GM18508 (cell line): ENCODE measurements around the gene TAS2R10.
"Not testable (repeated sequence)": the region's sequence is repeated elsewhere in the genome, so short reads cannot be mapped to it uniquely, and the experiment has no call there.

Experiments used
- ATAC-seq: cut with Tn5 transposase; IDR thresholded peaks from one replicate; pipeline ENCODE4 v1.9.1; 2021; ENCODE audit warnings: moderate number of reproducible peaks; ENCODE audit not compliant: insufficient read depth, unreplicated experiment

TAS2R10 gene

GRCh38 chr12:10826258-10826657, at the start of gene TAS2R10:
TAS2R10 (minus strand) TSS chr12:10826358; CDS start chr12:10826269, 89 bp downstream.
- no peak for ATAC-seq

- ATAC-seq: no peak
These were observed 47.2 kb upstream of the TAS2R10 start for GRCh38 chr12:10873378-10873777.

GRCh38 chr12:10867381-10867780, 41.2 kb upstream of the TAS2R10 start:
- ATAC-seq: no peak

GRCh38 chr12:10863512-10864218, 37.5 kb upstream of the TAS2R10 start:
- ATAC-seq: no peak

- no peak for ATAC-seq
These were observed 35.2 kb upstream of the TAS2R10 start for GRCh38 chr12:10861366-10861765.

GRCh38 chr12:10855807-10856206, 29.6 kb upstream of the TAS2R10 start:
- ATAC-seq: no peak

- no peak for ATAC-seq
These were observed 27.6 kb upstream of the TAS2R10 start for GRCh38 chr12:10853776-10854175.

GRCh38 chr12:10851243-10851858, 25.2 kb upstream of the TAS2R10 start:
- ATAC-seq: no peak

- no peak for ATAC-seq
These were observed 23.3 kb upstream of the TAS2R10 start, which contains the start of gene PRR4 for GRCh38 chr12:10849425-10849878. PRR4 (minus strand) TSS chr12:10849475; CDS start chr12:10849437, 38 bp downstream.

GRCh38 chr12:10847744-10848143, 21.6 kb upstream of the TAS2R10 start:
- ATAC-seq: no peak

- no peak for ATAC-seq
These were observed 16.7 kb upstream of the TAS2R10 start for GRCh38 chr12:10842862-10843261.

- ATAC-seq: no peak
These were observed 12.3 kb upstream of the TAS2R10 start for GRCh38 chr12:10838461-10838860.

- no peak for ATAC-seq
These were observed 3.8 kb upstream of the TAS2R10 start for GRCh38 chr12:10829994-10830393.

GRCh38 chr12:10824957-10825356, 1.2 kb downstream of the TAS2R10 start:
- no peak for ATAC-seq

GRCh38 chr12:10811883-10812536, 14.1 kb downstream of the TAS2R10 start:
- no peak for ATAC-seq

GRCh38 chr12:10810068-10810467, 16.1 kb downstream of the TAS2R10 start, which contains the start of gene TAS2R9:
TAS2R9 (minus strand) TSS chr12:10810168; CDS start chr12:10810075, 93 bp downstream.
- ATAC-seq: no peak

GRCh38 chr12:10807186-10807585, 19.0 kb downstream of the TAS2R10 start, which contains the start of gene TAS2R8:
TAS2R8 (minus strand) TSS chr12:10807286; CDS start chr12:10806980, 306 bp downstream.
- no peak for ATAC-seq

GRCh38 chr12:10802587-10802986, 23.6 kb downstream of the TAS2R10 start, which contains the start of gene TAS2R7:
TAS2R7 (minus strand) TSS chr12:10802627; CDS start chr12:10802570, 57 bp downstream.
- no peak for ATAC-seq

- no peak for ATAC-seq
These were observed 24.4 kb downstream of the TAS2R10 start for GRCh38 chr12:10801741-10802140.

GRCh38 chr12:10794222-10794621, 31.9 kb downstream of the TAS2R10 start:
- no peak for ATAC-seq

- not testable (repeated sequence) for ATAC-seq
These were observed 34.4 kb downstream of the TAS2R10 start for GRCh38 chr12:10791769-10792168.
